ENCODE data around the gene AP1B1. TPM values are rescaled to one million over a fixed set of nuclear protein-coding genes. Genes with fewer than 3 reads are reported as not detected.
"Not testable (repeated sequence)": the region's sequence is repeated elsewhere in the genome, so short reads cannot be mapped to it uniquely, and the experiment has no call there.

AP1B1 gene
- total RNA-seq, 2 donors from 2014 or later = 104 to 143 TPM

DNA sequence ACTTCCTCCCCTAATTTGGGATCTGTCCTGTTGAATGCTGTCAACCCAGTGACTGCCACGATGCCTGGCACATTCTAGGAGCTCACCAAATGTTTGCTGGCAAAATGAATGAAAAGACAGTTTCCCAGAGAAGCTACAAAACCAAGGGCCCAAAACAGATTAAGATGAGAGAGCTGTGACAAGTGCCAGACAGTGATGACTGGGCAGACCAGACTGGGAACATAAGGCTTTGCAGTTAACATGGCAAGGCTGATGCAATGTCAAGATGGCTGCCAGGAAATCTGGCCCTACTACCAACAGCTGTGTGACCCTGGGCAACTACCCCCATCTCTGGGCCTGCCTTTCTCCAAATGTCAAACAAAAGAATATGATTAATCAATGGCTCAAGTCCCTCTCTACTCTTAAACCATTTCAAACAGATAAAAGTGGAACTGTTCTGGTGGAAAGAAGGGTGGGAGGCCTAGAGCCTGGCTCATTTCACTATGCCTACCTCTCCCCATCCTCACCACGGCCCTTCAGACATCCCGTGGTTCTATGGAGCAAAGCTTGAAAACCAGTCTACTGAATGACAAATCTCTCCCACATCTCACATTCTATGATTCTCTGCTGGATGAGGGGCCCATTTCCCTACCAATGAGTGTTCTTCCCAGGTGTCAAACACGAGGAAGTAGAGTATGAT, 12.8 kb downstream of the AP1B1 start:
- H3K9me3 ChIP-seq = no peaks in the 10 kb centered on the region
- H3K4me3 ChIP-seq = no peak overlapping the region
- intact Hi-C loops (cut with DNase I) = no loop called here
- H3K27me3 ChIP-seq (replicated peaks; ENCODE audit: insufficient read depth) = no peaks in the 10 kb centered on the region
- 53% methylated on average over 4 of the region's 4 CpGs for WGBS
- no peak for TF ChIP-seq POLR2A (IDR thresholded peaks at IDR 0.05)
- no peak for DNase-seq (ENCODE audit: low spot score)
- H3K36me3 ChIP-seq = no peaks in the 10 kb centered on the region
- peak overlapping the region in 1 of 2 donors; percentile 78 for H3K27ac ChIP-seq
- peaks cover 17% of the 10 kb centered on the region for H3K4me1 ChIP-seq (replicated peaks)

DNA sequence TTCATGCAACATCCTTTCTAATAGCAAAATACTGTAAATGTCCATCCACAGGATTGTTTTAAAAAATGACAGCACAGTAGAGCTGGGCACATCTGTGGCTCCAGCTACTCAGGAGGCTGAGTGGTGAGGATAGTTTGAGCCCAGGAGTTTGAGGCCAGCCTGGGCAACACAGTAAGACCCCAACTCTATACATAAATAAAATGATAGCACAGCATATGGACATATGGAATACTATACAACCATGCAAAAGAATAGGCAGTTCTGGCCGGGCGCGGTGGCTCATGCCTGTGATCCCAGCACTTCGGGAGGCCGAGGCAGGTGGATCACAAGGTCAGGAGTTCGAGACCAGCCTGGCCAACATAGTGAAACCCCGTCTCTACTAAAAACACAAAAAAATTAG, 13.6 kb downstream of the AP1B1 start:
- H3K4me1 ChIP-seq (replicated peaks) = peaks cover 17% of the 10 kb centered on the region
- H3K4me3 ChIP-seq; H3K27me3 ChIP-seq (replicated peaks; ENCODE audit: insufficient read depth); H3K36me3 ChIP-seq; H3K27ac ChIP-seq; intact Hi-C loops (cut with DNase I); DNase-seq (ENCODE audit: low spot score); H3K9me3 ChIP-seq: not testable (repeated sequence)
- WGBS = 96% methylated on average over 7 of the region's 7 CpGs

DNA sequence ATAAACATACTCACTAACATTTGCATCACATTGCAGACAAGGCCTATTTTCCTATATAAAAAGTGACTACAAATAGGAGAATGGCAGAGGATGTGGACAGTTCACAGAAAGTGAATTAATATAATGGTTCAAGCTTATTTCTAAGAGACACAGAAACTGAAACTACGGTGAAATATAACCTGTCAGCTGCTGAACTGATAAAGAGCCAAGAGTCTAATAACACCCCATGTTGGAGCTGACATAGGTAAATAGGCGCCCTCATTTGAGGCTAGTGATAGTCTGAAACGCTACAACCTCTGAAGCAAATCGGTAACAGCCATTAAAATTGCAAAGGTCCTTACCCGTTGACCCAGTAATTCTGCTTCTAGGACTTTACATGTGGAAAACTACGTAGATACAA, 14.0 kb downstream of the AP1B1 start:
- 96% methylated on average over 6 of the region's 6 CpGs for WGBS
- no peak overlapping the region for H3K4me3 ChIP-seq
- intact Hi-C loops (cut with DNase I) = no loop called here

DNA sequence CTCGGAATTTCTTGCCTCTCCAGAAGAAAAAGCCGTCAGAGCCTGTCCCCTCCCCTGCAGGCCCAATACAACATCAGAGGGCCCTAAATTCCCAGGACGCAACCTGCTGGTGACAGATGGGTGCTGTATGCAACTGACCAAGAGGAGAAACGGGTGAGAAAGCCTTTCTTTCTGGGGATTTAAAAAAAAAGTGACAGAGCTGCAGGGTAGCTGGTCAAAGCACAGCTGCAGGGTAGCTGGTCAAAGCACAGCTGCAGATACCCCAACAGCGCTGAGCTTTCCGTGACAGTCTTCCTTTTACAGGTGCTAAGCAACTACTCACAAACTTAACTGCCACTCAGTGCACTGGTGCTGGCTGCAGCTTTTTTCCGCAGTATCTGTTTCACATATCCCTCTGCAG, 17.8 kb downstream of the AP1B1 start:
- TF ChIP-seq POLR2AphosphoS5 (IDR thresholded peaks at IDR 0.05) (no peak), POLR2A (IDR thresholded peaks at IDR 0.05) (no peak)
- TF ChIP-seq, protein P1, sequence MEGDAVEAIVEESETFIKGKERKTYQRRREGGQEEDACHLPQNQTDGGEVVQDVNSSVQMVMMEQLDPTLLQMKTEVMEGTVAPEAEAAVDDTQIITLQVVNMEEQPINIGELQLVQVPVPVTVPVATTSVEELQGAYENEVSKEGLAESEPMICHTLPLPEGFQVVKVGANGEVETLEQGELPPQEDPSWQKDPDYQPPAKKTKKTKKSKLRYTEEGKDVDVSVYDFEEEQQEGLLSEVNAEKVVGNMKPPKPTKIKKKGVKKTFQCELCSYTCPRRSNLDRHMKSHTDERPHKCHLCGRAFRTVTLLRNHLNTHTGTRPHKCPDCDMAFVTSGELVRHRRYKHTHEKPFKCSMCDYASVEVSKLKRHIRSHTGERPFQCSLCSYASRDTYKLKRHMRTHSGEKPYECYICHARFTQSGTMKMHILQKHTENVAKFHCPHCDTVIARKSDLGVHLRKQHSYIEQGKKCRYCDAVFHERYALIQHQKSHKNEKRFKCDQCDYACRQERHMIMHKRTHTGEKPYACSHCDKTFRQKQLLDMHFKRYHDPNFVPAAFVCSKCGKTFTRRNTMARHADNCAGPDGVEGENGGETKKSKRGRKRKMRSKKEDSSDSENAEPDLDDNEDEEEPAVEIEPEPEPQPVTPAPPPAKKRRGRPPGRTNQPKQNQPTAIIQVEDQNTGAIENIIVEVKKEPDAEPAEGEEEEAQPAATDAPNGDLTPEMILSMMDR (IDR thresholded peaks at IDR 0.05) = no peak
- Histone ChIP-seq H3K27me3 (replicated peaks; ENCODE audit: insufficient read depth) (no peaks in the 10 kb centered on the region), H3K36me3 (no peaks in the 10 kb centered on the region), H3K4me3 (no peak overlapping the region), H3K9me3 (no peaks in the 10 kb centered on the region), H3K27ac (no peak overlapping the region), H3K4me1 (replicated peaks) (no peaks in the 10 kb centered on the region)
- no peak for DNase-seq (ENCODE audit: low spot score)
- intact Hi-C loops (cut with DNase I) = no loop called here
- 62% methylated on average over 7 of the region's 7 CpGs for WGBS

More for the DNA sequence above, 14.0 kb downstream of the AP1B1 start:
- Histone ChIP-seq H3K27ac (no peak overlapping the region), H3K36me3 (no peaks in the 10 kb centered on the region), H3K27me3 (replicated peaks; ENCODE audit: insufficient read depth) (no peaks in the 10 kb centered on the region), H3K9me3 (no peaks in the 10 kb centered on the region), H3K4me1 (replicated peaks) (peaks cover 17% of the 10 kb centered on the region)
- no peak for DNase-seq (ENCODE audit: low spot score)
- TF ChIP-seq POLR2A (IDR thresholded peaks at IDR 0.05) = no peak
- no peak for TF ChIP-seq POLR2AphosphoS5 (IDR thresholded peaks at IDR 0.05)
- TF ChIP-seq, protein P1 (IDR thresholded peaks at IDR 0.05) = no peak

DNA sequence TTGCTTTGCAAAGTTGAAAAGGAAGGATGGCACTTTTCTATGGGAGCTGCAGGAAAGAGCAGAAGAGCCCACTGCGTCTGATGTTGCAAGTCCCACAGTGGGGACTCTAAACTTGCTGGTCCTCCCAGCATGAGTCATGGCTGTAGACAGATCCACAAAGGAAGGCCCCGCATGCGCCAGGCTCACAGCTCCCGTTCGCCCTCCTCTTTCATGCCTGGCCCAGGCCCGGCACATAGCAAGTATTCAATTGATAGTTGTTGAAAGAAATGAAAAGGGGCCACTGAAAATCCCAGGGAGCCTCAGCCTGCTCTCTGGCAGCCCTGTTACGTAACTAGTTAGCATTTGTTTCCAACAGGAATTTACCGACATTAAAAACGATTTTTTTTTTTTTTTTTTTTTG, 18.9 kb downstream of the AP1B1 start:
- no peak overlapping the region for H3K27ac ChIP-seq
- 67% methylated on average over 9 of the region's 9 CpGs for WGBS
- no peaks in the 10 kb centered on the region for H3K27me3 ChIP-seq (replicated peaks; ENCODE audit: insufficient read depth)
- no peaks in the 10 kb centered on the region for H3K36me3 ChIP-seq
- TF ChIP-seq POLR2A (IDR thresholded peaks at IDR 0.05) (no peak), POLR2AphosphoS5 (IDR thresholded peaks at IDR 0.05) (no peak)
- TF ChIP-seq, protein P1 (IDR thresholded peaks at IDR 0.05) = no peak
- no peaks in the 10 kb centered on the region for H3K9me3 ChIP-seq
- DNase-seq (ENCODE audit: low spot score) = no peak
- H3K4me1 ChIP-seq (replicated peaks) = no peaks in the 10 kb centered on the region
- intact Hi-C loops (cut with DNase I) = no loop called here
- no peak overlapping the region for H3K4me3 ChIP-seq

DNA sequence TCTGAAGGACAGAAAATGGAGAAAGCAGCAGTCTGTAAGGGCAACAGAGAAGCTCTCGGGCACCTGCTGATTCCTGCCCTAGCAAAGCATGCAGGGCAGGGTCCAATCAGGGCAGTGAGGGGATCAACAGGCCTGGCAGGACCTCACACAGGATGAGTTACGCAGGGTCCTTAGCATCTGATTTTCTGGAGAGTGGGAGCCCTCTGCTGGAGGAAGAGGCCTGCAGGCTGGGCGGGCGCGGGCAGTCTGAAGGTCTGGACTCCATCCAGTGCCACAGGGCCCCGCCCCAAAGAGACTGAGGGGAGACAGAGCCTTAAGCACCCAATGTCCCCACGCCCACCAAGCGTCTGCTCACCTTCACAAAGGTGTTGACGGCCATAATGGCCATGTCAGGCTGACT, 28.9 kb downstream of the AP1B1 start:
- Histone ChIP-seq H3K9me3 (no peaks in the 10 kb centered on the region), H3K27ac (peak overlapping the region; percentile 37 to 66)
- intact Hi-C loops (cut with DNase I) = loop anchor here (2.0 kb wide), 1 partner anchor 53 kb away; the partner anchor contains the start of gene GAS2L1

DNA sequence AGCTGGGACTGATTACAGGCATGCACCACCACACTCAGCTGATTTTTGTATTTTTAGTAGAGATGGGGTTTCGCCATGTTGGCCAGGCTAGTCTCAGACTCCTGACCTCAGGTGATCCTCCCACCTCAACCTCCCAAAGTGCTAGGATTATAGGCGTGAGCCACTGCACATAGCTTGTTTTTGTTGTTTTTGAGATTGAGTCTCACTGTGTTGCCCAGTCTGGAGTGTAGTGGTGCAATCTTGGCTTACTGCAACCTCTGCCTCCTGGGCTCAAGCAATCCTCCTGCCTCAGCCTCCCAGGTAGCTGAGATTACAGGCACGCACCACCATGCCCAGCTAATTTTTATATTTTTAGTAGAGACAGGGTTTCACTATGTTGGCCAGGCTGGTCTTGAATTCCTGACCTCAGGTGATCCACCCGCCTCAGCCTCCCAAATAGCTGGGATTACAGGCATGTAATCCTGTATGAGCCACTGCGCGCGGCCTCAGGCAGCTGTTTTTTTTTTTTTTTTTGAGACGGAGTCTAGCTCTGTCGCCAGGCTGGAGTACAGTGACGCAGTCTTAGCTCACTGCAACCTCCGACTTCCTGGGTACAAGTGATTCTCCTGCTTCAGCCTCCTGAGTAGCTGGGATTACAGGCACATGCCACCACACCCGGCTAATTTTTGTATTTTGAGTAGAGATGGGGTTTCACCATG, 31.0 kb downstream of the AP1B1 start:
- intact Hi-C loops (cut with DNase I); H3K9me3 ChIP-seq; H3K27me3 ChIP-seq (replicated peaks; ENCODE audit: insufficient read depth); DNase-seq (ENCODE audit: low spot score); H3K4me3 ChIP-seq; H3K27ac ChIP-seq: not testable (repeated sequence)
- Histone ChIP-seq H3K36me3 (peaks cover 14 to 15% of the 10 kb centered on the region in 2 donors), H3K4me1 (replicated peaks) (peaks cover 10% of the 10 kb centered on the region)
- WGBS = 95% methylated on average over 12 of the region's 12 CpGs

More for the DNA sequence above, 28.9 kb downstream of the AP1B1 start:
- Histone ChIP-seq H3K4me3 (no peak overlapping the region), H3K27me3 (replicated peaks; ENCODE audit: insufficient read depth) (no peaks in the 10 kb centered on the region), H3K4me1 (replicated peaks) (peaks cover 10% of the 10 kb centered on the region), H3K36me3 (peaks cover 2 to 5% of the 10 kb centered on the region in 2 donors)
- TF ChIP-seq, protein P1 (IDR thresholded peaks at IDR 0.05) = peak; percentile 43 to 79 (median 66)
- TF ChIP-seq POLR2AphosphoS5 (IDR thresholded peaks at IDR 0.05) = peak; percentile 50
- TF ChIP-seq POLR2A (IDR thresholded peaks at IDR 0.05) = no peak
- peak; percentile 64 for DNase-seq (ENCODE audit: low spot score)
- 37% methylated on average over 9 of the region's 9 CpGs for WGBS
